ENCODE results near the gene OSBPL10. TPM values are rescaled to one million over a fixed set of nuclear protein-coding genes. Genes with fewer than 3 reads are reported as not detected.

The OSBPL10 gene
- polyA plus RNA-seq, 1 donor from 2014 or later, result 2.0 TPM

DNA sequence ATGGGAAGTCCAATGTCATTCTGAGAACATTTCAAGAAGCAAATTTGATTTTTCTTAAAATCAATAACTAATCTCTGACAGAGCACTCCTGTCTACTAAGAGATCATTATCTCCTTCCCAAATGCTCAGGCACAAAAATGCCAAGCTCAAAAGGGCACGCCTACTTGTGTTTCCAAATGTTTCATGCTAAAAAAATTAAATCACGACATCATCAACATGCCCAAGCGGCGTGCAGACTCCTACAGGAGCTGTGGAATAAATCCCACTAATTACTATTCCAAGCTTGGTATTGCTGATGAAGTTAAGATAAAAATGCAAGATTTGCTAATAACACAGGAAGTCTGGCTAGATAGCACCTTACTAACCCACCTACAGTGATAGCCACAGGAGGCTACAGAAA lies 140.8 kb downstream of the OSBPL10 start:
- Histone ChIP-seq H2AFZ (ENCODE audit: low read depth, low read length) (no peak overlapping the region), H3K79me2 (replicated peaks; ENCODE audit: insufficient read depth, low read length) (no peaks in the 10 kb centered on the region), H3K4me2 (ENCODE audit: low read length) (no peak overlapping the region), H4K20me1 (ENCODE audit: insufficient read depth) (no peaks in the 10 kb centered on the region), H3F3A (ENCODE audit: insufficient read depth, low read length, poor library complexity, severe bottlenecking) (no peaks in the 10 kb centered on the region), H3K9me2 (ENCODE audit: insufficient read depth, low read length) (no peaks in the 10 kb centered on the region), H3K27me3 (ENCODE audit: insufficient read depth, low read depth, low read length) (no peaks in the 10 kb centered on the region), H3K9me3 (ENCODE audit: low read length) (no peaks in the 10 kb centered on the region), H3K4me3 (ENCODE audit: low read length) (no peak overlapping the region), H3K9ac (ENCODE audit: low read length) (no peak overlapping the region), H3K36me3 (ENCODE audit: insufficient read depth, low read length) (no peaks in the 10 kb centered on the region), H3K27ac (ENCODE audit: low read length) (no peak overlapping the region)
- TF ChIP-seq SMC3 (conservative IDR thresholded peaks at IDR 0.05; ENCODE audit: poor library complexity), result no peak
- TF ChIP-seq POLR2AphosphoS5 (IDR thresholded peaks at IDR 0.05), result no peak
- TF ChIP-seq REST (IDR thresholded peaks at IDR 0.05; ENCODE audit: borderline replicate concordance), result no peak
- TF ChIP-seq, protein P1, sequence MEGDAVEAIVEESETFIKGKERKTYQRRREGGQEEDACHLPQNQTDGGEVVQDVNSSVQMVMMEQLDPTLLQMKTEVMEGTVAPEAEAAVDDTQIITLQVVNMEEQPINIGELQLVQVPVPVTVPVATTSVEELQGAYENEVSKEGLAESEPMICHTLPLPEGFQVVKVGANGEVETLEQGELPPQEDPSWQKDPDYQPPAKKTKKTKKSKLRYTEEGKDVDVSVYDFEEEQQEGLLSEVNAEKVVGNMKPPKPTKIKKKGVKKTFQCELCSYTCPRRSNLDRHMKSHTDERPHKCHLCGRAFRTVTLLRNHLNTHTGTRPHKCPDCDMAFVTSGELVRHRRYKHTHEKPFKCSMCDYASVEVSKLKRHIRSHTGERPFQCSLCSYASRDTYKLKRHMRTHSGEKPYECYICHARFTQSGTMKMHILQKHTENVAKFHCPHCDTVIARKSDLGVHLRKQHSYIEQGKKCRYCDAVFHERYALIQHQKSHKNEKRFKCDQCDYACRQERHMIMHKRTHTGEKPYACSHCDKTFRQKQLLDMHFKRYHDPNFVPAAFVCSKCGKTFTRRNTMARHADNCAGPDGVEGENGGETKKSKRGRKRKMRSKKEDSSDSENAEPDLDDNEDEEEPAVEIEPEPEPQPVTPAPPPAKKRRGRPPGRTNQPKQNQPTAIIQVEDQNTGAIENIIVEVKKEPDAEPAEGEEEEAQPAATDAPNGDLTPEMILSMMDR (IDR thresholded peaks at IDR 0.05; ENCODE audit: poor library complexity, severe bottlenecking), result no peak
- TF ChIP-seq EP300 (conservative IDR thresholded peaks at IDR 0.05; ENCODE audit: poor library complexity, severe bottlenecking), result no peak
- TF ChIP-seq RAD21 (conservative IDR thresholded peaks at IDR 0.05), result no peak
- no peak for TF ChIP-seq MXI1 (conservative IDR thresholded peaks at IDR 0.05; ENCODE audit: poor library complexity, severe bottlenecking)
- TF ChIP-seq TAF1 (IDR thresholded peaks at IDR 0.05; ENCODE audit: low read depth), result no peak
- TF ChIP-seq EZH2 (IDR thresholded peaks at IDR 0.05; ENCODE audit: borderline replicate concordance, insufficient read depth, low read length, poor library complexity, severe bottlenecking), result no peak

DNA sequence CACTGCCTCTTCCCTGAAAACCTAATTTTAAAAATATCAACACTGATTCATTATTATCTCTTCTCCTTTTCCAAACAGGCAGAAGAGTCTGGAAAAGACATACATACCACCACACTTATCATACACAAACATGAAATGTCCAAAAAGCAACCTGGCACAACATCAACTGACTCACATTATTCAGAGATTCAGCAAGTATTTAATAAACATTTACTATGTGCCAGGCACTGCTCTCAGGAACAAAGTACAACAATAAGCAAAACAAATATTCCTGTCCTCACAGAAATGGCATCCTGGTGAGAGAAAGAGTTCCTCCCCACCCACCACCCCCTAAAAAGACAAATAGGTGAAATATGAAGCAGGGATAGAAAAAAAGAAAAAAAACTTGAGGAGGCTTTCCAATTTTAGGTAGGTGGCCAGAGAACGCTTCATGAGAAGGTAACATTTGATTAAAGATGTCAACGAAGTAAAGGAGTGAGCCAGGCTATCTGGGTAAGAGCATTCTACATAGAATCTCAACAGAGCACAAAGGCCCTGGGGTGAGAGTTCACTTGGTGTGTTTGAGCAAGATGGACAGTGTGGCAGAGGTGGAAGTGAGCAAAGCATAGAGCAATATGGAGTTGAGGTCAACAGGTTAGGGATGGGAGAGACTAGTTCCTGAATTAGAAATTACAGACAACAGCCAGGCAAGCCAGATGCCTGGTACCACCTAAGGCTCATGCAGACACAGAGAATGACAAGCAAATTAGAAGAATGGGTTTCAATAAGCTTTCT lies 141.7 kb downstream of the OSBPL10 start:
- Histone ChIP-seq H3K9ac (ENCODE audit: low read length) (no peak overlapping the region), H4K20me1 (ENCODE audit: insufficient read depth) (no peaks in the 10 kb centered on the region), H3K4me3 (ENCODE audit: low read length) (no peak overlapping the region), H3K9me3 (ENCODE audit: low read length) (no peaks in the 10 kb centered on the region), H3K27me3 (ENCODE audit: insufficient read depth, low read depth, low read length) (no peaks in the 10 kb centered on the region), H3F3A (ENCODE audit: insufficient read depth, low read length, poor library complexity, severe bottlenecking) (no peaks in the 10 kb centered on the region), H3K9me2 (ENCODE audit: insufficient read depth, low read length) (no peaks in the 10 kb centered on the region), H2AFZ (ENCODE audit: low read depth, low read length) (no peak overlapping the region), H3K79me2 (replicated peaks; ENCODE audit: insufficient read depth, low read length) (no peaks in the 10 kb centered on the region), H3K27ac (ENCODE audit: low read length) (no peak overlapping the region), H3K4me2 (ENCODE audit: low read length) (no peak overlapping the region), H3K36me3 (ENCODE audit: insufficient read depth, low read length) (no peaks in the 10 kb centered on the region)
- TF ChIP-seq EZH2 (IDR thresholded peaks at IDR 0.05; ENCODE audit: borderline replicate concordance, insufficient read depth, low read length, poor library complexity, severe bottlenecking), result no peak
- TF ChIP-seq POLR2AphosphoS5 (IDR thresholded peaks at IDR 0.05), result no peak
- TF ChIP-seq REST (IDR thresholded peaks at IDR 0.05; ENCODE audit: borderline replicate concordance), result no peak
- TF ChIP-seq EP300 (conservative IDR thresholded peaks at IDR 0.05; ENCODE audit: poor library complexity, severe bottlenecking), result no peak
- TF ChIP-seq TAF1 (IDR thresholded peaks at IDR 0.05; ENCODE audit: low read depth), result no peak

Data from neural cell (in vitro differentiated cells).